ENCODE measurements around the gene PFN4.
"Not testable (repeated sequence)": the region's sequence is repeated elsewhere in the genome, so short reads cannot be mapped to it uniquely, and the experiment has no call there.

The PFN4 gene, protein sequence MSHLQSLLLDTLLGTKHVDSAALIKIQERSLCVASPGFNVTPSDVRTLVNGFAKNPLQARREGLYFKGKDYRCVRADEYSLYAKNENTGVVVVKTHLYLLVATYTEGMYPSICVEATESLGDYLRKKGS

DNA sequence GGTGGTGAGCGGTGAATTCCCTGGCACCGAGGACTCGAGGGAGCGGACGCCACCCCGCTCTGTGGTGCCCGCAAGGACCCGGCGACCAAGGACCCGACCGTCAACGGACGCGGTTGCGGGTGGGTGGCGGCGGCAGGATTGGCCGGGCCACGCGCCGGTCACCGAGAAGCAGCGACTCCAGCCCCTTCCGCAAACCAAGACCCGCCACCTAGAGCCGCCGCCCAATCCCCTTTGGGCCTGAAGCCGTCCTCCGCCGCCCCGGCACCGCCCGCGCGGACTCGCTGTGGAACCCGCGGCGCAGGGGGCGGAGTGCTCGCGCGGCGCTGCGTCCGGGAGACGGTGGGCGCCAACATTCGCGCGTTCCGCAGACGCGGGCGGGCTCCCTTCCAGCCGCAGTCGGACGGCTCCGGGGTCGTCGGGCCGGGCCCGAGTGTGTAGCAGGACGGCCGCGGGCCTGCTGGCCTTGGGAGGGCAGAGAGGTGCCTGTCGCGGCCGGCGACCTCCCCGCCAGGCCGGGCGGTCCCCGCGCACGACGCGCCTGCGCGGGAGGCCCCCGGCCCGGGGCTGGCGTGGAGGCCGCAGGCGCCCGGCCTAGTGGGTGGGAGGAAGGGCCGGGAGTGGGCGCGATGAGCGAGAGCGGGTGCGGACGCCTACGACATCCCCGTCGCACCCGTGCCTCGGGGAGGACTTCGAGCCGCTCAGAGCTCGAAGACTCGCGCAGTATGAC, at the start of gene PFN4, which contains the start of gene FAM228B:
Gene PFN4 (minus strand): TSS at position 140 of the 727 bp plus-strand sequence. CDS start 799 bp downstream, outside the sequence.
Gene FAM228B (plus strand): TSS at position 275 of the 727 bp plus-strand sequence. CDS start 893 bp downstream, outside the sequence.
- peak in 1 of 2 donors; percentile 66 for DNase-seq (ENCODE audit: low read depth in 2 of 2)

DNA sequence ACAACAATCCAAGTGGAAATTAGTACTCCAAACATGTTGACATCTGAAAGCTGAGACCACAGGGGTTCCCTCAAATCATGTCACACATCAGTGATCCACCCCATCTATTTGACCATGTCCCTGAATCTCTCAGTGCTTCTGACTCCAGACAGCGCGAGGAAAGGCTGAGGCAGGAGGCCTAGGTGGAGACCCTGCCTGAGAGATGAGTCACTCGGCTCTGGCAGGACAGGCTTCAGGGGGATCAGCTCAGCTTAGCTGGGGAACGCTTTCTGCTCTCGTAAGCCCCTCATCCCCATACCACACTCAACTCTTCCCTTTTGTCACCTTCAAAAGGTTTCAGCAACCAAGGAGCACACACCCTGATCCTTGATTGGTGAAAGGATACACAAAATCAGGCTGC, 45.9 kb upstream of the PFN4 start:
- no peak for DNase-seq (ENCODE audit: low read depth in 2 of 2)

DNA sequence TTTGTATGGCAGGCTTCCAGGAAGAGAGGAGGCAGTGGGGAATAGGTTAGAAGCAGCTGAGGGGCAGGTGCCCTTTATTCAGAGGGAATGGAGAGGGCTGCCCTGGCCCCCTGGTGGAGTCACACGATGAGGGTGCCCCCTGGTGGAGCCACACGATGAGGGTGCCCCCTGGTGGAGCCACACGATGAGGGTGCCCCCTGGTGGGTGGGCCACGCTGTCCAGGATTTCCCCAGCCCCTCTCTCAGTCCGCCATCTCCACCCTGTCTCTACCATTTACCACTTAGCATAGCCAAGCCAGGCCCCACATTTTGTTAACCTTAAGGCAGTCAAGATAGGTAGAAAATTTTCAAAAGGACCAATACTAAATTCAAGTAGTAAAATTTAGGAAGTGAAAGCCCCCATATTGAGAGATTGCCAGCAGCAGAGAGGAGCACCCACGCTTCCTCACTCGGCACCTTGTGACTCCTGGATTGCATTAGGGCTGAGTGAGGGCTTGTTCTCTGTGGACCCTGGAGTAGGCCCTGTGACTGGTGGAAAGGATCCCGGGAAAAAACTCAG, 41.4 kb upstream of the PFN4 start:
- DNase-seq (ENCODE audit: low read depth in 2 of 2), result peak in 1 of 2 donors; percentile 12

DNA sequence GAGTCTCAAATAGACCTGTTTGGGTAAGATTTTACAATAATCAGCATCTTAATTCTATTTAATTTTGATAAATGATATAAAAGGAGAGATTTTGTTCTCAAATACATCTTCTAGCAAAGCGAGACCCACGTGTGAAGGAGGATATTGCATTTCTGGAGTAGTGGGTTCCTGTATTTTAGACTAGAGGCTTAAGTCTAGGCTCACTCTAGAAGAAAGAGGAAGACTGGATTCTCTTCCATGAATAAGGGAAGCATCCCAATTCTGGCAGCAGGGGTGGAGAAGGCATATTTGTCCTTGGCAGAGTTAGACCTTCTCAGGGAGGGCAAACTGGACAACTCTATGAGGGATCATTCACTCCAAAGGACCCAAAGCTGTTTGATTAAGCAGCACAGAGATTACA, 40.5 kb upstream of the PFN4 start:
- DNase-seq (ENCODE audit: low read depth in 2 of 2), result no peak

DNA sequence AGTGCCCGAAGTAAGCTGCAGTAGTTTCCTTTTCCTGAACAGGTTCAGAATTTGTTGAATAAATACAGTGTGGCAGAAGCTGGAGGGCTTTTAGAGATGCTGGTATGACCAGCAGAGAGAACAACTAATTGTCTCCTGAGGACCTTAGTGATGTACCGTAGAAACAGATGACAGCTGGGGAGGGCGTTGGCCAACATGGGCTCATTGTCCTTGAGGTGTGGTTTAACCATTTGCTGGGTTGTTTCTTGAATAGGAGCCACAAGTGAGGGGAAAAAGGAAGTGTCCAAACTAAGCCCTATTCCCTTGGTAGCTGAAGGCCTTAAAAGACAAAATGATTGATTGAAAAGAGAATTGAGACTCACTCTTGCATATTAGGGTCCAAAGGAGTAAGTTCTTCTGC, 40.1 kb upstream of the PFN4 start:
- DNase-seq (ENCODE audit: low read depth in 2 of 2), result no peak

DNA sequence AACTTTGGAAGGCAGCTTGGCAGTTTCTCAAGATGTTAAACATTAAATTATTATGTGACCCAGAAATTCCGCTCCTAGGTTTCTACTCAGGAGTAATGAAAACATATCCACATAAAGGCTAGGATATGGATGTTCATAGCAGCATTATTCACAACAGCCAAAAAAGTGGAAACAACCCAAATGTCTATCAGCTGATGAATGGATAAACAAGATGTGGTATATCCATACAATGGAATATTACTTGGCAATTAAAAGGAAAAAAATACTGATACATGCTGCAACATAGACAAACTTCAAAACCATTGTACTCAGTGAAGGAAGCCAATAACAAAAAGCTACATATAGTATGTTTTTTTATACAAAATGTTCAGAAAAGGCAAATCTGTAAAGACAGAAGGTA, 39.4 kb upstream of the PFN4 start:
- no peak for DNase-seq (ENCODE audit: low read depth in 2 of 2)

DNA sequence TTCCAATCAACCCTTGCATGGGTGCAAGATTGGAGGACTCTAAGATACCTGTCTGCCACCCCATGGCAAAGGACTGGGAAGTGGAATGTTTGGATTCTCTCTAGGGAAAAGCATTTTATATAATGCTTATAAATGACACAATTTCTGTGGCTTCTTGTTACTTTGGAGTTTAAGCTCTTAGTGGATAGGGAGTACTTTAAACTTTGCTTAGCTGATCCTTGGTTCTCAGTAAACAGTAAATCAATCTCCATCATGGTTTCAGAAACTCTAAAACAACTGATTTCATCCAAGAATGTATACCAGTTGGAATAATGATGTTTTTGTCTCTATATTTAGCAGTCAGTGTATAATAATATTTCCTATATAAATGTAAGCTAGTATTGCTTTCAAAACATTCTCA, 37.6 kb upstream of the PFN4 start:
- DNase-seq (ENCODE audit: low read depth in 2 of 2), result no peak

DNA sequence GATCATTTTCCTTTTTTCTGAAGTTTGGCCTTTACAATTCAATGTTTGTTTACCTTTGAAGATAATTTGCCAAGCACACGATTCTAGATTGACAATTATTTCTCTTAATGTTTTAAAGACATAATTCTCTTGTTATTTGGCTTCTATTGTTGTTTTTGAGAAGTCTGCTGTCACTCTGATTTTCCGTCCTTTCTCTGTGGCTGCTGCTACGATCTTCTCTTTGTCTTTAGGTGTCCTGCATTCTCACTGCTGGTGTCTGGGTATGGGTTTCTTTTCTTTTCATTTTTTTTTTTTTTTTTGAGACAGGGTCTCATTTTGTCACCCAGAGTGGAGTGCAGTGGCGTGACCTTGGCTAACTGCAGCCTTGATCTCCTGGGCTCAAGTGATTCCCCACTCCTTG, 36.6 kb upstream of the PFN4 start:
- no peak for DNase-seq (ENCODE audit: low read depth in 2 of 2)

DNA sequence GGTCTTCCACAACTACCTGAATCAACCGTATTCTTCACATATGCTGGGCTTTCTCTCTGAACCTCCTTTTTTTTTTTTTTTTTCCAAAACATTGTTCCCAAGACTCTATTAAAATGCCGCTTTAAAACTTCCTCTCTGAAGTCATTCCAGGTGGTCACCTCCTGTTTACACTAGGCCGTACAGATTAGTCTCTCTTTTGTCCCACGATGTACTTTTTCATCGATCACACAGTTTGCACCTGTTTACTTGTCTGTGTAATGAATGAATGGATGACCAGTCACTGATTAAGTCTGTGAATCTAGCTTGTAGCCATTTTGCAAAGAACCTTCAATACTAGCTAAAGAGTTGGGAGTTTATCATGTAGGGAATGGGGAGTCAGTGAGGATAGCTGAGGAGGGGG, 35.0 kb upstream of the PFN4 start:
- no peak for DNase-seq (ENCODE audit: low read depth in 2 of 2)

DNA sequence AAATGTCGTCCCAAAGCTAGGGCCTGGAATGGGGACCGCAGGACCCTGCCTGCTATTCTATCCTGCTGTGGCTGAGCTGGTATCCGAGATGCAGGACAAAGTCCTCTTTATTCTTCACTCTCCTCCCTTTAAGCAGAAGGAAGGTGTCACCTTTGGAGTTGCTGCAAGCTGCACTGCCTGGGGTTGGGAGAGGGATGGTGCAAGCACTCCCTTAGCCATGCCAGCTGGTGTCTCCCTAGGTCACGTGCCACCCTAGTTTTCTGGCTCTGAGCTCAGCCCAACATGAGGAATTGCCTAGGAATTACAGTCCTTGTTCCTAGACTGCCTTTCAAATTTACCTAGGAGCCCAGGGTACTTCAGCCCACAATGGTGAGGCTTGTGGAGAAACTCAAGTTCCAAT, 30.3 kb upstream of the PFN4 start:
- no peak for DNase-seq (ENCODE audit: low read depth in 2 of 2)

DNA sequence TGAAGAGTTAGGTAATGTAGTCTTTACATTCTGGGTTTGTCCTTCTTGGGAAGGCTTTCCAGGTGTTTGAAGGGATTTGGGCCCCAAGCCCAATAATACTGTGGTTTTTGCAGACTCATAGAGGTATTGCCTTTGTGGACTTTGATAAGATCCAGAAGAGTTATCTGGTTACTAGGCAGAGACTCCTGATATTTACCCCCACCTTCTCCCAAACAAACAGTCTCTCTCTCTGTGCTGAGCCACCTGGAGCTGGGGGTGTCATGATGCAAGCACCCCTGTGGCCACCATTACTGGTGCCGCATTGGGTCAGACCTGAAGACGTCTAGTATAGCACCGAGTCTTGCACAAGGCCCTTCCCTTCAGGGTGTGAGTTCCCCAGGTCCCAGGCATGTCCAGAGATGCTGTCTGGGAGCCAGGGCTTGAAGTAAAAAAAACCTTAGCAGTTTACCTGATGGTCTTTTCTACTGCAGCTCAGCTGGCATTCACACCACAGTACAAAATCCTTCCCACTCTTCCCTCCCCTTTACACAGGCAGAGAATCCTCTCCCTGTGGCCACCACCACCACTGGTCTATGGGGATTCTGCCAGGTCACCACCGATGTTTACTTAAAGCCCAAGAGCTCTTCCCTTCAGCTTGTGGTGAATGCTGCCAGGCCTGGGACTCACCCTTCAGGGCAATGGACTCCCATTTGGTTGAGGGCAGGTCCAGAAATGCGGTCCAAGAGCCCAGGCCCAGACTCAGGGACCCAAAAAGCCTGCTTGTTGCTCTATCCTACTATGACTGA, 29.5 kb upstream of the PFN4 start:
- DNase-seq (ENCODE audit: low read depth in 2 of 2), result no peak

DNA sequence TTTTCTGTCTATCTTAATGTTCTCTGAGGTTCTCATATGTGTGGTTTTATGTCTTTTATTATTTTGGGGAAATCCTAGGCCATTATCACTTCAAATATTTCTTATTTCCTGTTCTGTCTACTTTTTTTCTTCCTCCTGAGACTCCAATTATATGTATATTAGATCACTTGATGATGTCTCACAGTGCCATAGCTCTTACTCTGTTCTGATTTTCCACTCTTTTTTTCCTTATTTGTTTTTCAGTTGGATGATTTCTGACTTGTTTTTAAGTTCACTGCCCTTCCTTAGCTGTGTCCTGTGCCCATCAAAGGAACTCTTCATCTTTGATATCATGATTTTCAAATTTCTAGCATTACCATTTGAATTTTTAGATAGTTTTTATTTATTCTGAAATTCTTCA, 24.2 kb upstream of the PFN4 start:
- no peak for DNase-seq (ENCODE audit: low read depth in 2 of 2)

DNA sequence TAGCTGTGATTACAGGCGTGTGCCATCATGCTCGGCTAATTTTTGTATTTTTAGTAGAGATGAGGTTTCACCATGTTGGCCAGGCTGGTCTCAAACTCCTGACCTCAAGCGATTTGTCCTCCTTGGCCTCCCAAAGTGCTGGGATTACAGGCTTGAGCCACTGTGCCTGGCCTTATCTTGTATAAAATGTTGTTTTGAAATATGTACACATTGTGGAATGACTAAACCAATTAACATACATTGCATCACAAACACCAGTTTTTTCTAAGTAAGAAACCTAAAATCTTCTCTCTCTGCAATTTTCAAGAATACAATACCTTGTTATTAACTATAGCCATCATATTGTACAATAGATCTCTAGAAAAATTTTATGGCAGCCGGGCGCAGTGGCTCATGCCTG, 17.2 kb upstream of the PFN4 start:
- not testable (repeated sequence) for DNase-seq (ENCODE audit: low read depth in 2 of 2)

DNA sequence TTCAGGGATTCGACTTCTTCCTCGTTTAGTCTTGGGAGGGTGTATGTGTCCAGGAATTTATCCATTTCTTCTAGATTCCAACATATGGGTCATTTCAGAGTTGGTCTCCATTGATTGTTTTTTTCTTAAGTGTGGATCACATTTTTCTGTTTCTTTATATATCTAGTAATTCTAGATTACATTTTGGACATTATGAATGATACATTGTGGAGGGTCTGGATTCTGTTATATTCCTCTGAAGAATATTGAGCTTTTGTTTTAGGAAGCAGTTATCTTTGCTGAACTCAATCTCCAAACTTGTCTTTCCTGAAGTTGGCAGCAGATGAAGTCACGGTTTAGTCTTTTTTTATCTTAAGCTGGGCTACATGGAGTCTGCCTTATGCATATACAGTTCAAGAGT, 9.4 kb upstream of the PFN4 start:
- DNase-seq (ENCODE audit: low read depth in 2 of 2), result no peak

DNA sequence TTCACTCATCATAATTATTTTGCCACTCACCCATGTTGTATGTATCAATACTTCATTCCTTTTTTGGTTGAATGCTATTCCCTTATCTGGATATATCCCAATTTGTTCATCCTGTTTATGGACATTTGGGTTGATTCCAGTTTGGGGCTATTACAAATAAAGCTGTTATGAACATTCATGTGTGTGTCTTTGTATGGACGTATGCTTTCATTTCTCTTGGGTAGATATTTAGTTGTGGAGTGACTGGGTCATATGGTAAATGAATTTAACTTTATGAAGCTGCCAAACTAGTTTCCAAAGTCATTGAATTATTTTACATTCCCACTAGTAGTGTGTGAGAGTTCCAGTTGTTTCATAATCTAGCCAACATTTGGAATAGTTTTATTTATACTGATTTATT, 2.8 kb upstream of the PFN4 start:
- no peak for DNase-seq (ENCODE audit: low read depth in 2 of 2)

DNA sequence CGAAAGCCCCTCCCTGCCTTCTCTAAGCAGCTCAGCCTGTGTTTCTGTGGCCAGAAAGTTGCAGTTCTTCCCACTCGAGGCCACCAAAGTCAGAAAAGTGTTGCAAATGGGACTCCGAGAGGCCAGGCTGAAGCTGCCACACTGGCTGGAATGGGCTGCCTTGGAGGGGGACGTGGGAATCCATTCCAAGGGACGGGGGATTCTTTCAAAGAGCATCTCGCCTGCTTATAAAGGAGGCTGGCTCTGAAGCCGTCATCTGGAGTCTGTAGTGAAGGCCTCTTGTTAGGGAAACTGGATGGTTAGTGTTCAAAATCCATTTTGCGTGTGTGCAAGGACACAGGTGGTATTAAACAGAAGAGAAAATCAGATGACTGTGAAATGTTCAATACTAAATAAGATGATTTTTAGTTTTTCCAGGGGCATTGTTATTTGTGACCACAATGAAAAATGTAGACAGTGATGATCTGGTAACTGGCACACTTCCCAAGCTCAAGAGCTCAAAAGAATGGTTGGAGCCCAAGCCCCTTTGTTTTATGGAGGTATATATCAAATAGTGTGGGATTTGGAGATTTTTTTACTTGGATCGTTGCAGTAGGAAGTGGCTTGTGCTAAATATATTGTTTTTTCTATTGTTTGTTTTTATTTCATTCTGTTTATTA, 917 bp upstream of the PFN4 start:
- no peak for DNase-seq (ENCODE audit: low read depth in 2 of 2)

DNA sequence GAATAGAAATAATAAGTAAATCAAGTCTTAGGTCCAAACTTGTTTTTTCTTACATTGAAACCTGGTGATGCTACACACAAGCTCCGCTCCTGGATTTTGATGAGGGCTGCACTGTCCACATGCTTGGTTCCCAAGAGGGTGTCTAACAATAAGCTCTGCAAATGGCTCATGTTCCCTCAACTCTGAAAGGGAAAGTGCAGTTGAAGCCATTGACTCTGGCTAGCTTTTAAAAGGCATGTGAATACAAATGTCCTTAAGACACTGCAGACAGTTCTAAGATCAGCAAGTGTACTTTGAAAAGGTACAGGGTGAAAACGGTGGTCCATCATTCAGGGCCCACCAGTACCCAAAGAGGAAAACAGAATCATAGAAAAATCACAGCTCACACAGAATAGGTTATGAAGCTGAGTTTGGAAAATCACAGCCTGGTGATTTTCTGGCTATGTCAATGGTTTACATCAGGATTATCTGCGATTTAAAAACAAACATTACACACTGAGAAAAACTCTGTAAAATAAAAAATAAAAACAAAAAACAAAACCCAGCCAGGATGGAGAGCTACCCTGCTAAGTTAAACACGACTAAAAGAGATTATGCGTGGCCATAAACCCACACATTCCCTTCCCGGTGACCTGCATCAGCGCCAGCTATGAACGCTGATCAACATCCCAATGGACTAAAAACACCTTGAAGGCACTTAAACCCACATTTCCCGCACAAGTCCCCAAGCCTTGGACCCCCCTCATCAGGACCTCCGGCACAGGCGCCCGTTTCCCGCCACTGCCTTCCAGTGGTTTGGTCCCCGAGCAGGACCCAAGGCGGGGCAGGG, 554 bp downstream of the PFN4 start:
- no peak for DNase-seq (ENCODE audit: low read depth in 2 of 2)

DNA sequence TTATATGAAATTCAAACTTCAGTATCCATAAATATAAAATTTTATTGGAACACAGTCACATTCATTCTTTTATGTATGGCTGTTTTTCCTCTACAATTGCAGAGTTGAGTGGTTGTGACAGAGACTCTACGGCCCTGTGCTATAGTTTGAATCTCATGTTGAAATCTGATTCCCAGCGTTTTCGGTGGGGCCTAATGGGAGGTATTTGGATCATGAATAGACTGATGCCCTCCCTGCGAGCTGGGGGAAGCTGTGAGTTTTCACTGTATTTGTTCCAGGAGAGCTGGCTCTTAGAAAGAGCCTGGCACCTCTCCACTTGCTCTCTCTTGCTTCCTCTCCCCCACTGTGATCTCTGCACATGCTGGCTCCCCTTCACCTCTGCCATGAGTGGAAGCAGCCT, 1.7 kb downstream of the PFN4 start:
- no peak for DNase-seq (ENCODE audit: low read depth in 2 of 2)

DNA sequence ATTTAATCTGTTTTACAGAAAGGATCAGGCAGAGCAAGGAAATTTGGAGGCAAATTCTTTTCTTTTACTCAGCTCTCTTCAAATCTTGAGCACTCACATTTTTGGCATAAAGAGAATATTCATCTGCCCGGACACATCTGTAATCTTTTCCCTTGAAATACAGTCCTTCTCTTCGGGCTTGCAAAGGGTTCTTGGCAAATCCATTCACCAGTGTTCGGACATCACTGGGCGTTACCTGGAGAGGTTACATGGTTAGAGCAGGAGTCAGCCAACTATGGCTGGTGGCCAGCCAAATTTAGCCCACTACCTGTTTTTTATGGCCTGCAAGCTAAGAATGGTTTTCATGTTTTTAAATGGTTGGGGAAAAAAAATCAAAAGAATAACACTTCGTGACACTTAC, 2.1 kb downstream of the PFN4 start:
- DNase-seq (ENCODE audit: low read depth in 2 of 2), result no peak

DNA sequence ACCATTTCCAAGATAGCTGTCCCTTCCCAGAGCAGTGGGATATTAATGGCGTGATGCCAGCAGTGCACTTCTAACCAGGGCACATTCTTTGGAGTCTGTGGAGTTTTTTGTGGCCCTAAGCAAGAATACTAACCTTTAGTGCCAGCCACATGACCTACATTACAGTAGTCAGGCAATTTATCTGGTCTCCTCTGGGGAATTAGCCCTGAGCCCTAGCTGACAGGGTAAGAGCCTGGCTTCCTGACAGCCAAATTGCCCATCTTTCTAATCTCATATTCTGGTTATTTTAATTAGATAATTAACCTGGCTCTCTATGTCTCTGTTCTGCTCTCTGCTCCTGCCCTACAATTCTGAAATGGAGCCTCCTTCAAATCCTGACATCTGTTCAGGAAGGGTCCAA, 5.2 kb downstream of the PFN4 start:
- DNase-seq (ENCODE audit: low read depth in 2 of 2), result no peak

DNA sequence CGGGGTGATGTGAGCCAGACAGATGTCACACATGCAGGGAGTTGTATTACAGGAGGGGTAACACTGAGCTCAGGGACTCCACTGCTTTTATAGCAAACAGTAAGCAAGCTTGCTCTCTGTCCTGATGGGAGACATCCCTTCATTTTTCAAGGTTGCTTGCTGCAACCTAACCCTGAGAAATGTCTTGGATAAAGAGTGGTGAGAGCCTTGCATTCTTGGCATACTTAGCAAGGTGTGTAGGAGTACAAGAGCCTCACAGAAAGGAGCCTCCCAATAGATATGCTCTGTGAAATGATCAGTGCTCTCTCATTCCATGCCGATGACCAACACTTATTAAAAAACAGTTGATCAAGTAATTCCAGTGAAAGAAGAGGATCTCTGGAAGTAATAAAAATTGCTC, 8.1 kb downstream of the PFN4 start:
- DNase-seq (ENCODE audit: low read depth in 2 of 2), result no peak
